Stimulated activated CD8-positive, alpha-beta memory T cell treated with anti-CD3 and anti-CD28 coated beads, Interleukin-4, amount 100 ng/mL, for 48 hours (primary cell): Measurements from ENCODE around the gene MOSMO.
"Not testable (repeated sequence)": the region's sequence is repeated elsewhere in the genome, so short reads cannot be mapped to it uniquely, and the experiment has no call there.

ENCODE experiments used
- DNase-seq: peaks from one replicate; pipeline ENCODE4 v3.0.0-alpha.2; 2020

The MOSMO gene

GRCh38 chr16:22098405-22099255, 90.7 kb downstream of the MOSMO start:
- no peak for DNase-seq

DNA sequence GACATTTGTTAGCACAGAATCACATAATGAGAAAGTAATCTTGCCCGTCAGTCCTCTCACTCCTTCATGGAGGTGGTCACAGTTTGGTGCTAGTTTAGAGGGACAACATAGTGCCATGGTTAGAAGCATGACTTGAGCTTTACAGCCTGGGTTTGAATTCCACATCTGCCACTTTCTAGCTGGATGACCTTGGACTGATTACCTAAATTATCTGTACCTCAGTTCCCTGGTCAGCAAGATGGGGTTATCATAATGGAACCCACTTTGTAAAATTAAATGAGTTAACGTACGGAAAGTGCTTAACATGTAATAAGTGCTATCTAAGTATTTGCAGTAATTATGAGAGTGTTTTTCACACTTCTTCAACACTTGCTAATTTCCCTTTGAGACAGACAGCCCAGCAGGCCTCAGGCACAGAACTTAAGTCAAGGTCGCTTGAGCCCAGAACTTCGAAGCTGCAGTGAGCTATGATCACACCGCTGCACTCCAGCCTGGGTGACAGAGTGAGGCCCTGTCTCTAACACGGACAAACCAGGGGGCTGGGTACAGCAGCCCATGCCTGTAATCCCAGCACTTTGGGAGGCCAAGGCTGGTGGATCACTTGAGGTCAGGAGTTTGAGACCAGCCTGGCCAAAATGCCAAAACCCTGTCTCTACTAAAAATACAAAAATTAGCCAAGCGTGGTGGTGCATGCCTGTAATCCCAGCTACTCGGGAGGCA, 91.5 kb downstream of the MOSMO start:
- no peak for DNase-seq

DNA sequence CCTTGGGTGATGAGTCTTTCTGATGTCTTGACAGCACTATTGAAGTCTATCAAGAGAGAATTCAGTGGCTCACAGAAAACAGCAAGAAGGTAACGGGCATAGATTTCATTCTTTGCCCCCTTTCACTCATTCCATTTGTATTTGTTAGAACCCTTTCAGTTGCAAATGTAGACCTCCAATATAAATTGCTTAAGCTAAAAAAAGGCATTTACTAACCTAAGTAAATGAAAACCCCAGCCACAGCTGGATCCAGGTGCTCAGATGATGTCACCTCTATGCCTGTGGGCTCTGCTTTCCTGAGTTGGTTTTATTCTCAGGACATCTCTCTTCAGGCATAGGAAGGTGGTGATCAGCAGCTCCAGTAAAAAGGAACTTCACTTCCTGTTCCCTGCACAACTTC, 95.5 kb downstream of the MOSMO start:
- DNase-seq = no peak

GRCh38 chr16:22109258-22109898, 101.5 kb downstream of the MOSMO start:
- no peak for DNase-seq

DNA sequence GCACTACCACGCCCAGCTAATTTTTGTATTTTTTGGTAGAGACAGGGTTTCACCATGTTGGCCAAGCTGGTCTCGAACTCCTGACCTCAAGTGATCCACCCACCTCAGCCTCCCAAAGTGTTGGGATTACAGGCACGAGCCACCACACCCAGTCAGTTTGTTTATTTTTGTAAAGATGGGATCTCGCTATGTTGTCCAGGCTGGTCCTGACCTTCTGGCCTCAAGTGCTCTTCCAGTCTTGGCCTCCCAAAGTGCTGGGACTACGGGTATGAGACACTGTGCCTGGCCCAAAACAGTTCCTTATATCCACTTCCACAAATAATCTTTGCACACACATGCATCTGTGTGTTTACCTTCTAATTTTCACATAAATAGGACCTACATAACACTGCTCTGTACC, 103.7 kb downstream of the MOSMO start:
- DNase-seq = not testable (repeated sequence)

DNA sequence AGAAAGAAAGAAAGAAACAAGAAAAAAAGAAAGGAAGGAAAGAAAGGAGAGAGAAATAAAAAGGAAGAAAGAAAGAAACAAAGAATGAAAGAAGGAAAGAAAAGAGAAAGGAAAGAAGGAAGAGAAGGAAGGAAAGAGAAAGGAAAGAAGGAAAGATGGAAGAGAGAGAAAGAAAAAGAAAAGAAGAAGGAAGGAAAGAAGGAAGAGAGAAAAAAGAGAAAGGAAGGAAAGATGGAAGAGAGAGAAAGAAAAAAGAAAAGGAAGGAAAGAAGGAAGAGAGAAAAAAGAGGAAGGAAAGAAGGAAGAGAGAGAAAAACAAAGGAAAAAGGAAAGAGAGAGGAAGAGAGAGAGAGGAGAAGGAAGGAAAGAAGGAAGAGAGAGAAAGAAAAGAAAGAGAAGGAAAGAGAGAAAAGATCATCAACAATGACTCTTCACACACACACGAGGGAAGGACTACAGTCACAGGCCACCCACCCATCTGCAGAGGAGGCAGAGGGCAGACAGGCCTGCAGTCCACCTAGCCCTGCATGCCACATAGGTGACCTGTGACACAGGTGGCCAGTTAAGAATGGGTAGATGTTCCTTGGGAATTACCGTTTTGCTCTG, 108.3 kb downstream of the MOSMO start:
- DNase-seq = no peak

- no peak for DNase-seq
Measured at GRCh38 chr16:22117609-22118008, 109.7 kb downstream of the MOSMO start.

- no peak for DNase-seq
Measured at GRCh38 chr16:22120440-22120839, 112.5 kb downstream of the MOSMO start.

DNA sequence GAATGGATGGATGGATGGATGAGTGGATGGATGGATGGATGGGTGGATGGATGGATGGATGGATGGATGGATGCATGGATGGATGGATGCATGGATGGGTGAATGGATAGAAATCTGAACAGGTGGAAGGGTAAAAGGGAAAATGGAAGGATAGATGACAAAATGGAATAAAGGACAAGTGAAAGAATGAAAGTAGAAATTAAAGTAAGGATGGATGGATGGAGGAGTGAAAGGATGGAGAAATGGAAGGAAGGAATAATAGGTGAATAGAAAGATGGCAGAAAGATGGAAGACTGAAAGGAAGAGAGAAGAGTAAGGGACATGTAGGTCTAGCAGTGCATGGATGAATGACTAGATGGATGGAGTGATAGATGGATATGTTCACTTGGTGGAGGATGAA, 114.3 kb downstream of the MOSMO start:
- no peak for DNase-seq

DNA sequence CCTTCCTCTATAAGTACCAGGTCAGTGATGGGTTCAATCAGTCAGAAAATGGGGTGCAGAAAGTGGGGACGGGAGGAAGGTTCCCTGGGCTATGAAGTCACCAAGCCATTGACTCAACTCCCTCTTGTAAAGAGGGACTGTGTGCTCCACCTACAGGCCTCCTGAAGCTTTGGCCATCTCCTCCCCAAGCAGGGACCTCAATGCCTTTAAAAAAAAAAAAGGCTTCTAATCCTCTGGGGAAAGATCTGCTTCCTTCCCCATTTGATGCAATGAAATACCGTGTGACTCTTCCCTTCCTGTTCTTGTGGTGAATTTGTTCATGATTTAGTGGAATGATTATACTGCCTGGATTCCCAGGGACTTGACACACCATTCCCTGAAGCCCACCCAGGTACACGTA, 115.2 kb downstream of the MOSMO start:
- DNase-seq = no peak

DNA sequence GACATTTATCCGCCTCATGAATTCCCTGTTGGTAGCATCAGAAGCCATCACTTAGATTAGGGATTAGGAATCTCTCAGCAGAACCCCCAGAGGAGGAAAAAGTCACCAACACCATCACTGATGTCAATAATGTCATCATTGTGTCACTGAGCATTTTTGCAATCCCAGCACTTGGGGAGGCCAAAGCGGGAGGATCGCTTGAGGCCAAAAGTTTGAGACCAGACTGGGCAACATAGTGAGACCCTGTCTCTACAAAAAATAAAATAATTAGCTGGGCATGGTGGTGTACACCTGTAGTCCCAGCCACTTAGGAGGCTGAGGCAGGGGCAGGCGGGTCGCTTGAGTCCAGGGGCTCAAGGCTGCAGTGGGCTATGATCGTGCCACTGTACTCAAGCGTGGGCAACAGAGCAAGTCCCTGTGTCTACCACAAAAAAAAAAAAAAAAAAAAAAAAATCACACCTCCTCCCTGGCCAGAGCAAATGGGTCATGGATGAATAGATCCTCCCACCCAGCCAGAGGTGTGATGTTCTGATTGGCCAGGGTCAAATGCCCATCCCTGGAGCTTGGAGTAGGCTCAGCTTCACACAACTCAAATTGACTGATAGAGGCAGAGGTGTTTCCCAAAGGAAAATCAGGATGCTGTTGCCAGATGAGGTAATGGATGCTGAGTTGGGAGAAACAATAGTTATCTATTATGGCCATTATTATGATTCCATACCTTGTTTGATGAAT, 116.0 kb downstream of the MOSMO start:
- DNase-seq = no peak

- no peak for DNase-seq
Measured at GRCh38 chr16:22124583-22125284, 116.8 kb downstream of the MOSMO start.

GRCh38 chr16:22126037-22126558, 118.2 kb downstream of the MOSMO start:
- no peak for DNase-seq

GRCh38 chr16:22128537-22128936, 120.6 kb downstream of the MOSMO start:
- not testable (repeated sequence) for DNase-seq

- DNase-seq = no peak
Measured at GRCh38 chr16:22130528-22130927, 122.6 kb downstream of the MOSMO start.

DNA sequence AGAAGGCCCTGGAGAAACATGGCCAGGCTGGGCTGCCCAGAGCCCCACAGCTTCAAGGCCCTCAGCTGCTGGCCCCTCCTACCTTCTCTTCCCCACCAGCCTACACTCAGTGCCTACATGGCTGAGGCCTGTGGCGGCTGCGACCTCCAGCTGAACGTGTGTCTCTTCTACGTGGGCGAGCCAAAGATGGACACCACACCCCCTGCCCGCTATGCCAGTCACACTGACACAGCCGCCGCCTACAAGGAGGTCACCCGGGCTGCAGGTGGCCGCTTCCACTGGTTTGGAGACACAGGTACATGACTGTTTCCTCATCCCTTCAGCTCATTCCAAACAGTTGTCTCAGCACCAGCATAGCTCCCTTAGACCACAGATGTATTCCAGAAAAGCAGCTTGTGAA, 124.9 kb downstream of the MOSMO start:
- DNase-seq = no peak
